Stimulated activated CD4-positive, alpha-beta T cell treated with anti-CD3 and anti-CD28 coated beads, TNF-alpha, amount 100 ng/mL, for 4 hours (primary cell): ENCODE measurements around the gene GPC5.
"Not testable (repeated sequence)": the region's sequence is repeated elsewhere in the genome, so short reads cannot be mapped to it uniquely, and the experiment has no call there.

Experiments
- DNase-seq, 3 experiments: peaks; one replicate each; pipeline ENCODE4 v3.0.0-alpha.2; 2020; ENCODE audit warnings: low read depth in 3 of 3

The GPC5 gene

DNA sequence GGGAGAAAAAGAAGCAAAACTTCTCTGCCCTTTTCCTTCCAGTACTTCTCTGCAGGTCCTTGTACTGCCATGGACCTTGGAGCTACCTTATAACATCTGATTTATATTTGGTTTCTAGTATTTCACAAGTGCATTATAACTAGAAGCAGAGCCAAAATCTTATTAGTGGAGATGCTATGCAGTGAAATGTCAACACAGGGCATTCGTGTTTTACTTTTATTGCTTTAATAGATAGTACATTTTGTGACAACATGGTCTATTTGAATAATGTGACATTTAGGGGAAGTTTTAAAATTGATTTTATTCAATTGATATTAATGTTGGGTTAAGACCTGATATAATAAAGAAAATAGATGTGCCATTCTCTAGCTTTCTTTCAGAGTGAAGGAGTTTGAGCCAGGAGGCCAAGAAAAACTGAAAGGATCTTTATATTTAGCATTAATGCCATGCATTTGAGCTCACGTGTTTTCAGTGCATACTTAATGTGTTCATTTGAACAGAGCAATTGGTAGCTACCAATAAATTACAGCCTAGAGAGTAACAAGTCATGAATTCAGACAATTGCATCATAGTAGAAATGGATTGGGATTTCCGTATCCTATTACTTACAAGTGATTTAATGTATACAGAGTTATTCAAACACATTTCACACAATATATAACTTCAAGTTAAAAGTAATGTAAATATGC lies 863.8 kb downstream of the GPC5 start:
- no peak for DNase-seq

DNA sequence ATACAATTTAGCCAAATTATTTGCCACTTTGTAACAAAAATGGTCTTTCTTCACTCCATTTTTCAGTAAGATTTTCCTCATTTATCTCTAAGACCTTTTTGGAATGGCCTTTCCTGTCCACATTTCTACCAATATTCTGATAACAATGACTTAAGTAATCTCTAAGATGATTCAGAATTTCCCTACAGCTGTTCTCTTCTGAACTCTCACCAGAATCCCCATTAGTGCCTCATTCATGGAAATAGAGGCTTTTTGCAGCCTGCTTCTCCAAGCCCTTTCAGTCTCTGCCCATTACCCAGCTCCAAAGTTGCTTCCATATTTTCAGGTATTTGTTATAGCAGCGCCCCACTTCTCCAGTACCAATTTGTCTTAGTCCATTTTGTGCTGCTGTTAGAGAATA lies 867.0 kb downstream of the GPC5 start:
- DNase-seq = no peak

DNA sequence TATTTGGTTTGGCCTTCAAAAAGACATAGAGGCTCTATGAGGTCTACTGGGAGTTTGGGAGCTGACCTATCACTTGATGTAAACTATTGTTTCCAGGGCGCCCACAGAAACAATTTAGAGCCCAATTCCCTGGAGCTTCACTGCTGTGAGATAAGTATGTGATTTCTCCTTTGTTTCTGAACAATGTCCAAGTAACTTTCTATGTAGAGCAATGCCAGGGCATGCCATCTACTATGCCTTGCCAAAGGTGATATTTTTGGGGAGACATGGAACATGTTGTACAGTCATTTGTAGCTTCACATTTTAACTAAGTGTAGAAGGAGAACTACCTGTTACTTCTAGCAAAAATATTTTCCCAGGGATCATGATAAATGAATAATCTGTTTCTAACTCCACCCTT lies 872.6 kb downstream of the GPC5 start:
- no peak for DNase-seq

DNA sequence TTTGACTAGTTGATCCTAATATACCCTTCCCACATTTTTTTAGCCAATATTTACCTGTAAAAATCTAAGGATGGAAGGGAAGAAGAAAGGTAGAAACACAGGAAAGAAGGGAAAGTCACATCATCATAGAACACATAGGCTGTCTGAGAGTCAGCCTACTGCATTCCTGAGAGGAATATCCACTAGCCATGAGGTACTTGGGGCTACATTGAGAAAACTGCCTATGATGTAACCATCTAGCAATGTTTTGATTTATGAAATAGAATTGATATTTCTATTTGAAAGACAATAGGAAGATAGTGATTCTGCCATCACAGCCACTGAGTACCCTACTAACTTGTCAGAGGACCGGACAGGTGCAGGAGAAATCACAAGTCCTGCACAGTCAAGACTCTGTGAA lies 873.8 kb downstream of the GPC5 start:
- no peak for DNase-seq

DNA sequence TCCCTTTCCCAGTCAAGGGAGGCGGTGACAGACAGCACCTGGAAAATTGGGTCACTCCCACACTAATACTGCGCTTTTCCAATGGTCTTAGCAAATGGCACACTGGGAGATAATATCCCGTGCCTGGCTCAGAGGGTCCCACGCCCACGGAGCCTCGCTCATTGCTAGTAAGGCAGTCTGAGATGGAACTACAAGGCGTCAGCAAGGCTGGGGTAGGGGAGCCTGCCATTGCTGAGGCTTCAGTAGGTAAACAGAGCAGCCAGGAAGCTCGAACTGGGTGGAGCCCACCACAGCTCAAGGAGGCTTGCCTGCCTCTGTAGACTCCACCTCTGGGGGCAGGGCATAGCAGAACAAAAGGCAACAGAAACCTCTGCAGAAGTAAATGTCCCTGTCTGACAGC lies 882.6 kb downstream of the GPC5 start:
- not testable (repeated sequence) for DNase-seq

DNA sequence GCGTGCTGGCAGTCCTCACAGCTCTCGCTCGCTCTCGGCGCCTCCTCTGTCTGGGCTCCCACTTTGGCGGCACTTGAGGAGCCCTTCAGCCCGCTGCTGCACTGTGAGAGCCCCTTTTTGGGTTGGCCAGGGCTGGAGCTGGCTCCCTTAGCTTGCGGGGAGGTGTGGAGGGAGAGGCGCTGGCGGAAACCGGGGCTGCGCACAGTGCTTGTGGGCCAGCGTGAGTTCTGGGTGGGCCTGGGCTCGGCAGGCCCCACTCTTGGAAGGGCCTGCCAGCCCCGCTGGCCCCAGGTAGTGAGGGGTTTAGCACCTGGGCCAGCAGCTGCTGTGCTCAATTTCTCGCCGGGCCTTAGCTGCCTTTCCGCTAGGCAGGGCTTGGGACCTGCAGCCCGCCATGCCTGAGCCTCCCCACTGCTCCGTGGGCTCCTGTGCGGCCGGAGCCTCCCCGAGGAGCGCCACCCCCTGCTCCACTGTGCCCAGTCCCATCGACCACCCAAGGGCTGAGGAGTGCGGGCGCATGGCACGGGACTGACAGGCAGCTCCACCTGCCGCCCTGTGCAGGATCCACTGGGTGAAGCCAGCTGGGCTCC lies 892.4 kb downstream of the GPC5 start:
- not testable (repeated sequence) for DNase-seq

DNA sequence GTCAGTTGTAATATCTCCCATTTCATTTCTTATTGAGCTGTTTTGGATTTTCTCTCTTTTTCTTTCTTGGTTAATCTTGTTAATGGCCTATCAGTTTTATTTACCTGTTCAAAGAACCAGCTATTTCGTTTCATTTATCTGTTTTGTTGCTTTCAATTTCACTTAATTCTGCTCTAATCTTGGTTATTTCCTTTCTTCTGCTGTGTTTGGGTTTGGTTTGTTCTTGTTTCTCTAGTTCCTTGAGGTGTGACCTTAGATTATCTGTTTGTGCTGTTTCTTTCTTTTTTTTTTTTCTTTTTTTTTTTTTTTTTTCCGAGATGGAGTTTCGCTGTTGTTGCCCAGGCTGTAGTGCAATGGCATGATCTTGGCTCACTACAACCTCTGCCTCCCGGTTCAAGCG lies 896.1 kb downstream of the GPC5 start:
- not testable (repeated sequence) for DNase-seq

DNA sequence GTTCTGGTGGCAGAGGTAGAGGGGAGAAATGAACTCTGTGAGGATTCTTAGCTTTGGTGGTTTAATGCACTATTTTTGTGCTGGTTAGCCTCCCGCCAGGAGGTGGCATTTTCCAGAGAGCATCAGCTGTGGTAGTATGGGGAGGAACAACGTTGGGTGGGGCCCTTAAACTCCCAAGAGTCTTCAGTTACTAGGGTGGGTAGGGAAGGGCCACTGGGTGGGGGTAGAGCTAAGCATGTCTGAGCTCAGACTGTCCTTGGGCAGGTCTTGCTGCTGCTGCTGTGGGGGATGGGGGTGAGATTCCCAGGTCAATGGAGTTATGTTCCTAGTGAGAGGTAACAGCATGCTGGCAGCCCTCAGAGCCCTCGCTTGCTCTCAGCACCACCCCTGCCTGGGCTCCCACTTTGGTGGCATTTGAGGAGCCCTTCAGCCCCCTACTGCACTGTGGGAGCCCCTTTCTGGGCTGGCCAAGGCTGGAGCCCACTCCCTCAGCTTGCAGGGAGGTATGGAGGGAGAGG lies 897.8 kb downstream of the GPC5 start:
- DNase-seq = not testable (repeated sequence)

DNA sequence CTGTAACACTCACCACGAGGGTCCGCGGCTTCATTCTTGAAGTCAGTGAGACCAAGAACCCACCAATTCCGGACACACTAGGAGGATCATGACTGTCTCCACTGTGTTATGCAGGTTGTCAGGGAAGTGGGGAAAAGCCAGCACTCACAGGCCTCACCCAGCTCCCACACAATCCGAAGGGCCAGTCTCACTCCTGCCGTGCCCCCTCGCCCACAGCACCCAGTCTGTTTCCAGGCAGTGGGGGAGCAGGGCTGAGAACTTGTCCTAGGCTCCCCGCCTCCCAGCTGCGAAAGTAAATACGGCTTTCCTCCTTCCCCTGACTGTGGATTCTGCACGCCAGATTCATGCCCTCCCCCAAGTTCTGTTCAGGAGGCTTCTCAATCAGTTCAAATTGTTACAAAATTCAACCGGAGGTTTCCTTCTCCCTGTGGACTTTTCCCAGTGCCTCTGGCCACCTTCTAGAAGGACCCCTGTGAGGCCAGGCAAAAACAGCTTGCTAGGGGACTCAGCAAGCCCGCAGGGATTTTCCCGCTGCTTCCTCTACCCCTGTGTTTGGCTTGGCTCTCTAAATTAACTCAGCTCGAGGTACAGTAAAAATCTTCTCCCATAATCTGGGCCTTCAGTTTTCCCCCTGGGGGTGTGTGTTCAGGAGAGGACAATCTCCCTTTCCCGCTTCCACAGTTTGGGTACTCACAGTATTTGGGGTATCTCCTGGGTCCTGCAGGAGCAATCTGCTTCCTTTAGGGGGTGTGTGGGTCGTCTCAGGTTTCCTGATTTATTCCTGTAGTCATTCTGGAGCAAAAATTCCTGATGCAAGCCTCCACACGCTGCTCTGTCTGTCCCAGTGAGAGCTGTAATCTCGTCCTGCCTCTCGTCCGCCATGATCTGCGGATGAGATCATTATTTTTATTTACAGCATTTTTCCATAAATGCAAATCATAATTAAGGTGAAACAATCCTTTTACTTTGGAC lies 899.8 kb downstream of the GPC5 start:
- no peak for DNase-seq

DNA sequence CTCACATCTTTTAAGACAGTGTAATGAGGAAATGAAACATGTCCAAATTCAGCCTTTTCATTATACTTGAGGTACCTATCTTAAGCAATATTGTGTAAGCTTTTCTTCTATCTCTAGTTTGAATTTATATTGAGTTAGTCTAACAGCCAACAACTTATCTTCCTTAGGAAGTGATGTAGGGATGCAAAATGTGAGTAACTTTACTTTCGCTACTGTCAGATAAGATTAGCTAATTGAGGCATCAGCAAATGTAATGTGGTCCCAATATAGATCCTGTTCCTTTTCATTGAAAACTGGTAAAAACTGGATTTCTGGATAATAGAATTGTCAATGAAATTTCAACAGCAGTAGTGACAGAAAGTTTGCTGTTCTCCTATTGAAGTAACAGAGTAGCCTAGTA lies 902.2 kb downstream of the GPC5 start:
- no peak for DNase-seq

DNA sequence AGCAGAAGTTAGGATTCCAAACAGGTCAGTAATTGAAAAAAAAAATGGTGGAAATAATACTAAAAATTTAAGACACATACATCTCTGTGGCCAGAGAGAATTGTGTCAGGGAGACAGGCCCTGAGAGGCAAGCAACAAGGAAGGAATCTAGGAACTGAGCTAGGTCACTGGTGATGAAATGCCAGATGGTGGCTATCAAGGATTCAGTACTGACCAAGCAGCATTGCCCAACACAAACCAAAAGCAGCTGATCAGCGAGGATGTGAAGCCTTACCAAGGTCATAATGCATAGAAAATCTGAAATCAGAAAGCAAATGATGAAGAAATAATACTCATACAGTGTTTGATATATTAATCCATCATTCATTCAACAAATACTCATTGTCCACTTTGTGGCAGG lies 905.0 kb downstream of the GPC5 start:
- no peak for DNase-seq

DNA sequence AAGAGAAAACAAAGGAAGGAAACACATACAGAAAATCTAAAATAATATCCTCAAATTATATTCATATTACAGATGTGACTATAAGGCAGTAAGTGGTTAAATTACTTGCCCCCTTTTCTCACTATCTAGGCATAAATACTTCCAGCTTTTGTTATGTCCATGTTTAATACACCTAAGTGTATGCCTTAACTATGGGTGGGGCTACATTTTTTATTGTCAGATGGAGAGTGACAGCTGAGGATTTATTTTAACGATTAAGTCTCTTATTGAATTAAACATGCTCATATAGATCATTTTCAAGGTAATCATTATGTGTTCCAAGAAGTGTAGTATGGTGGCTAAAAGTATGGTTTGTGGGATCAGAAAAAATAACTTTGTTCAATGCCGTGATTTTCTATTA lies 909.3 kb downstream of the GPC5 start:
- no peak for DNase-seq

DNA sequence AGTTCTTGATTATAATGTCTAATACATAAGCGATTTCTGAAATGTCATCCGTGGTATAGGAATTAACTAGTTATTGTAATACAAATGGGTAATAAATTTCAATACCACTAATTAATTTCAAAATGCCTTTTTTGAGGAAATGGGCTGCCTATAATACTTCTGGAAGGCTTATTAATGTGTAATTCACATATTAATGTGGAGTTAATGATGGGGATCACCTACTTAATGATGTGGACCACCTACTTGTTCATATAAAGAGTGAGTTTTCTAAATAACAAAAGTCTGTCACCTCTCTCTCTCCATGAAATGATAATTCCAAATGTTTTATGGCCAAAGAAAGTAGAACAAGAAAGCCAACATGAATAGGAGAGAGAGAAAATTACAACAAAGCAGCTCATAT lies 914.4 kb downstream of the GPC5 start:
- no peak for DNase-seq

DNA sequence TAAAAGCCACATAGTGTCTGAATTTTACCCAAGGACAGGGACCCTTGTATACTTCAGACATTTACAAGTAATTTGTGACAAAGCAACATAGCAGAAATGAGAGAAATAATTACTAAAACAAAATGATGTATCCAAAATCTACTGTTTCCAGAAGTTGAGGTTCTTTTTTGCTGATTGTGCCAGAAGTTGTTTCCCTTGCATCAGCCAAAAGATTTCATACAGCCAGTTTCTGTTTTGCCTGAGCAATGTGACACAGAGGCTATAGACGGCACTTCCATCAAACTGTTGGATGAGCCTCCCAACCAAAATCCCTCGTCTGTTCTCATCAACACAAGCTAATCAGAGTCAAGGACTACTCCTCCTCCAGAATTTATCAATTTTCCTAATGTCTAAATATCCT lies 915.0 kb downstream of the GPC5 start:
- DNase-seq = no peak

DNA sequence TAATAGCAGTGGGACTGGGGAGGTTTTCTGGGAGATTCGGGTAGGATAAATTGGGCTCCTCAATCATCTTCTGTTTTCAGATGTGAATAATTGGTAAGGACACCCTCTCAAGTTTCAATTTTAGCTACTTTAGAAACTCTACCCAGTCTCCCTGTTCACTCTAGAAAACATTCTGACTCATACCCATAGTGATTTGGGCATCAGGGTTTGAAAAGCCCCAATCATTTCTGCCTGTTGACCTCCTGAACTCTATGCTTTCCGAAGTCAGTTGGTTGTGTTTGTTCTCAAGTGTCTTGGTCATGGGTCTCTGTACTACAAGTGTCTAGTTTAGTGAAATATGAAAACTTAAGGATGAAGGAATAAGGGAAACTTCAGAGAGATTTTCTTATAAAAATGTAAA lies 916.8 kb downstream of the GPC5 start:
- no peak for DNase-seq

DNA sequence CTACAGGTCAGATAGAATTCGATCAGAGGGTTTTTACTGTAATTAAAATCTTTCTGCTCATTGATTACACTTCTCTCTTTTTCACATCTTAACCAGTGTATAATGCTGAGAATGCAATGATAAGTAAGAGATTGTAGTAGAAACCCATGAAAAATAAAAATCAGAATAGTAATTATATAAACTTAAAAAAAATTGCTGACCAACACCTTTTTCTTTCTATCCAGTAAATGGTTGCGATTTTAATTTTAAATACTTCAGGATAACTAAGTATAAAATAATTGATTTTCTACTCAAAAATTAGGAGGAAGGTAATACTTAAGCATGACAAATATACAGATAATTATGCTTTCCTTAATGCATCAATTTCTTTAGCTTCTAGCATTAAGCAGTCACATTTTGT lies 917.6 kb downstream of the GPC5 start:
- DNase-seq = no peak

DNA sequence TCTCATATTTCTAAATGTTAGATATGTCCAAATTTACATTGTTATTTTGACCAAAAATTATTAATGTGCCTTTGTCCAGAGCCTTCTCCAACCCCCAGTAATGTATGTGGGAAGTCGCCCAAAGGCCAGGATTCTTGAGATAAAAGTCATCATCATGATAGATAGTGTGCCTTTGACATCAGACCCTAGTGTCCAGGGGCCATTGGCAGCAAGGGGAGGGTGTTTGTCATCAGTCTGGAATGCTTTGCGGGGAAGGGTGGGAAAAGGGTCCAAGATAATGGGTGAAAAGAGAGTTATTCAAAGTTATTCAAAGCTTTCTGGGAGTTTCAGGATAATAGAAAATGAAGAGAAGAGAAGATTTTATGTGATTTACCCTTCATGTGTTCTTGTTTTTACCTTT lies 918.6 kb downstream of the GPC5 start:
- DNase-seq = no peak

DNA sequence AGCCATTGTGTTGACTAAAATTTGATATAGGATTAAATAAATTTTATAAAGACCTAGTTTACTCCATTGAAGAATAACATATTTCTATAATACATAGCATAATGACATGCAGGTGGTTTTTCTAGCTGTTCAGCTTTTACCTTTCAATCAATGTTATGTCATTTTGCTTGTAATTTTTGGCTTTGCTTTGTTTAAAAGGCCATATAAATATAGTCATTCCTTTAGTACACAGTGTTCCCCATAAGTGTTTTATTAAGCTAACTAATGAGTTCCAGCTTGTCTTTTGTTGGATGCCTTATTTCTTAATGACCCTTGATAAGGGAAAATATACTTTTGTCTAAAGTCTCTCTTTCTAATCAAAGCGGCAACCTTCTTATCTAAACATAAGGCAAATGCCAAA lies 921.9 kb downstream of the GPC5 start:
- DNase-seq = no peak

DNA sequence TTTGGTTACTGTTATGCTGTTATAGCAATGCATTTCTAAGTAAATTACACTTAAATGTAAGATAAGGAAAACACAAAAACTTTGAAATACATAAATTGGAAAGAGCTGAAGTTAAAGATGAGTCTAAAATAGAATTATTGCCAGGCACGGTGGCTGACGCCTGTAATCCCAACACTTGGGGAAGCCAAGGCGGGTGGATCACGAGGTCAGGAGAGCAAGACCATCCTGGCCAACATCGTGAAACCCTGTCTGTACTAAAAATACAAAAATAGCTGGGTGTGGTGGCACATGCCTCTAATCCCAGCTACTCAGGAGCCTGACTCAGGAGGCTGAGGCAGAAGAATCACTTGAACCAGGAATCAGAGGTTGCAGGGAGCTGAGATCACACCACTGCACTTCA lies 922.8 kb downstream of the GPC5 start:
- DNase-seq = no peak

DNA sequence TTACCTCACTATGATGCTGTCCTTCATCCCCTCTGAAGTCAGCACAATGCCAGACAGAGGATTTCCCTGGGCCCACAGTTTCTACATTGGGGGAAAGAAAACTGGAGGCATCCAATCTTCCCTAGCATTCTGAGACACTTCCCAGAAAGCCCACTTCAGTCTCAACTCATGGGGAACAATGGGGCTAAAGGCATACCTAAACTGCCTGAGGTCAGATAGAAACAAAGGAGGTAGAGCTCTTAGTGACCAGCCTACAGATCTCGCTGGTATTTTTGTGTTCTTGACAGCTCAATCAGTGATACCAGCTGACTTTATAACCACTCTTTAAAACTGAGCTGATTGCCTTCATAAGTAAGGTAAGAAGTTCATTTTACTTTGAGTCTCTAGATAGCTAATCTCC lies 947.2 kb downstream of the GPC5 start:
- no peak for DNase-seq

DNA sequence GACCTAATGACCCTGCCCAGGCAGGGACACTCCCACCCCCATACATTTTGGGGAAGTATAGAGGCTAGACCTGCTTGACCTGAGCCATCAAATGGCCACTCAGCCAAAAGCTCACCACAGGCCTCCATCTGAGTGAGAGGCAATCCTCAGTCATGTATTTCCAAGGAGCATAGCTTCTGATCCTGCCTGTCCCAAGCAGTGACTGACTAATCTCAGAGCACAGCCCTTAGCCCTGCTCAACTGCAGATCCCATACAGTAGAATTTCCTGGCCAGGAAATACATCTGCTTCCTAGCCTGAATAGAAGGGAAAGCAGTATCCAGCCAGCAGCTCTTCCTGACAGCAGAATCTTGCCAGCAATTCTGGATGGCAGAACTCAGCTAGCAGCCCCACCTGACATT lies 947.6 kb downstream of the GPC5 start:
- DNase-seq = no peak

DNA sequence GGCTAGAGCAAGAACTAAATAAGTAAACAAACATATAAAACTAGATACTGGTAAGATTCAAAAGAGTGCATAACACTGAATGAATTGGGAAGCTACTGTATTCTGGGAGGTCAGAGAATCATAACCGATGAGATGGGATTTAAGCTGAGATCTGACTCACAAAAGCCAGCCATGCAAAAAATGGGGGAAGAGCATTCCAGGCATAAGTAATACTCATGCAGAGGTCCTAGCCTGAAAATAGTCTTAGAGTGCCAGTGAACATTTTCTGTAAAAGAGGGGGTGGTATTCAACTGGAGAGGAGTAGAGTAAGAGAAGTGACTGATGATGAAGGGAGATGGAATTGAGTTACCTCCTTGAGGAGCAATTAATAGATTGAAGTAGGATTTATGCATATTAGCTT lies 956.2 kb downstream of the GPC5 start:
- no peak for DNase-seq

DNA sequence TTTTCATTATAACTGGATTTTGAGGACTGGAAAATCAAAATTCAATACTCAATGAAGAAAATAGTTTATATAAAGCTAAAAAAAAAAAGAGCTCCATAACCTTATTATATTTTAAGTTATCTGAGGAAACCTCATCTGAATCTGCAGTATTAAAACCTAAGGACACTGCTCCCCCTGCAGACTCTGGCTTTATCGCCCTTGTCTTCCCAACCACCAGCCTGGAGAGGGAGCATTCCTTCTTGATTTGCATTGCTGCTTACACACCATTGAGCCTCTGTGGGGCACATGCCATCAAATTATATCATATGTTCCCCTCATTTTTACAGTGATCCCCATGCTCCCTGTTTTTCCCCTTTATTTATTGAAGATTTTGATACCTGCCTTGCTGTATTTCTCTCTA lies 956.8 kb downstream of the GPC5 start:
- no peak for DNase-seq
